ENCODE data around the gene ANKAR. TPM values are rescaled to one million over a fixed set of nuclear protein-coding genes. Genes with fewer than 3 reads are reported as not detected.

ANKAR gene
- total RNA-seq, 2 experiments from 2014 or later: 7.9 to 8.0 TPM

DNA sequence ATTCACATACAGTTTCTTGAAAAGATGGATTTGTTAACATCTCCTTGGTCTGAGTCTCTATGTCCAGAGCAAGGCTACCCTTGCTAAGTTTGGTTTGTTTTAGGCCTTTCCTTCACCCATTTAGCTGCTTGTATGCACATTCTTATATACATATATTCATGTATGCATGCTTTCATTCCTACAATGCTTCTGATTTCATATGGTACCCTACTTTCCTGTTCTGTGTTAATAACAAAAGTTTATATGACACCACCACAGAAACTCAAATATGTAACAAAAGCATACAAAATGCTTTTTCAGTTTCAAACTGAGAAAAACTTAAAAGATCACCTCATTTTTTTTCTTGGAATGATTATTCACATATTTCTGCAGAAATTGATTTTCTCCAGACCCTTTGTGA lies 48.7 kb downstream of the ANKAR start:
- Mint-ChIP-seq H3K27ac (no peak overlapping the region), H3K4me1 (ENCODE audit: low read depth) (no peaks in the 10 kb centered on the region), H3K36me3 (ENCODE audit: low read depth) (no peaks in the 10 kb centered on the region), H3K9me3 (no peaks in the 10 kb centered on the region), H3K4me3 (no peak overlapping the region), H3K27me3 (no peaks in the 10 kb centered on the region)
- no peaks in the 10 kb centered on the region for H3K9me3 ChIP-seq (ENCODE audit: control insufficient read depth in 1 of 2, insufficient read depth in 1 of 2, low read length in 2 of 2)
- intact Hi-C loops (cut with DNase I, micrococcal nuclease): no loop called here
- no peak overlapping the region for H3K4me3 ChIP-seq (ENCODE audit: low read length)
- no peaks in the 10 kb centered on the region for H3K27me3 ChIP-seq (ENCODE audit: control insufficient read depth in 1 of 2, insufficient read depth in 2 of 2, low read length in 2 of 2)
- no peak overlapping the region for H3K27ac ChIP-seq (ENCODE audit: low read depth in 1 of 2, low read length in 2 of 2)
- DNase-seq (no peak), ATAC-seq (ENCODE audit: poor library complexity) (no peak)
- H3K36me3 ChIP-seq (ENCODE audit: insufficient read depth, low read length): no peaks in the 10 kb centered on the region
- H3K4me1 ChIP-seq (ENCODE audit: insufficient read depth, low read length): no peaks in the 10 kb centered on the region
- POLR2A ChIA-PET: no interaction called here
- CTCF ChIA-PET: interaction anchor here (1.1 to 2.0 kb wide), 2 partner anchors 11 to 28 kb away, joined by 3 to 5 read pairs; no protein-coding TSS in a partner anchor
- TF ChIP-seq, protein P1, sequence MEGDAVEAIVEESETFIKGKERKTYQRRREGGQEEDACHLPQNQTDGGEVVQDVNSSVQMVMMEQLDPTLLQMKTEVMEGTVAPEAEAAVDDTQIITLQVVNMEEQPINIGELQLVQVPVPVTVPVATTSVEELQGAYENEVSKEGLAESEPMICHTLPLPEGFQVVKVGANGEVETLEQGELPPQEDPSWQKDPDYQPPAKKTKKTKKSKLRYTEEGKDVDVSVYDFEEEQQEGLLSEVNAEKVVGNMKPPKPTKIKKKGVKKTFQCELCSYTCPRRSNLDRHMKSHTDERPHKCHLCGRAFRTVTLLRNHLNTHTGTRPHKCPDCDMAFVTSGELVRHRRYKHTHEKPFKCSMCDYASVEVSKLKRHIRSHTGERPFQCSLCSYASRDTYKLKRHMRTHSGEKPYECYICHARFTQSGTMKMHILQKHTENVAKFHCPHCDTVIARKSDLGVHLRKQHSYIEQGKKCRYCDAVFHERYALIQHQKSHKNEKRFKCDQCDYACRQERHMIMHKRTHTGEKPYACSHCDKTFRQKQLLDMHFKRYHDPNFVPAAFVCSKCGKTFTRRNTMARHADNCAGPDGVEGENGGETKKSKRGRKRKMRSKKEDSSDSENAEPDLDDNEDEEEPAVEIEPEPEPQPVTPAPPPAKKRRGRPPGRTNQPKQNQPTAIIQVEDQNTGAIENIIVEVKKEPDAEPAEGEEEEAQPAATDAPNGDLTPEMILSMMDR (IDR thresholded peaks at IDR 0.05): no peak

Other genes starting within 250 kb of the ANKAR start
- gene WDR75, start 233.2 kb upstream of the ANKAR start, total RNA-seq: 10 to 100 TPM; 38.1 to 45.3 TPM
- gene SLC40A1, start 93.9 kb upstream of the ANKAR start, total RNA-seq: 1 to 10 TPM; 7.4 to 8.2 TPM
- 10 to 100 TPM; 38.9 to 40.6 TPM for gene ASNSD1, start 13.2 kb upstream of the ANKAR start, total RNA-seq
- 1 to 10 TPM; 3.3 to 3.7 TPM for gene OSGEPL1, start 88.1 kb downstream of the ANKAR start, total RNA-seq
- gene ORMDL1, start 109.7 kb downstream of the ANKAR start, total RNA-seq: 100 to 1,000 TPM; 104 to 106 TPM
- 1 to 10 TPM; 9.6 to 9.8 TPM for gene PMS1, start 109.8 kb downstream of the ANKAR start, total RNA-seq